ENCODE data around the gene ZNF580.

The ZNF580 gene

GRCh38 chr19:55624109-55625003 is 16.4 kb upstream of the ZNF580 start, which contains the start of gene ZNF784:
Gene ZNF784 (minus strand): TSS chr19:55624566. CDS start chr19:55624561, 5 bp downstream.
- peak; percentile 90 for DNase-seq (ENCODE audit: low read depth)

DNA sequence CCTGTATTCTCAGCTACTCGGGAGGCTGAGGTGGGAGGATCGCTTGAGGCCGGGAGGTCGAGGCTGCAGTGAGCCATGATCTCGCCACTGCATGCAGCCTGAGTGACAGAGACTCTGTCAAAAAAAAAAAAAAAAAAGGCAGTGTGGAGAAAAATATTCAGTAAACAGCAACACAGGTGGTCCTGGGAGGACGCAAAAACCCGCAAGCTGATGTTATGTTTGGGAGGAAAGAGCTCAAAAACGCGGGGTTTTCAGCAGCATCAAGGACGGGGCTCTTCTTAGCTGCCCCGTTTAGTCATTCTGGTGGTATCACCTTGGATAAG is 15.8 kb upstream of the ZNF580 start:
- DNase-seq (ENCODE audit: low read depth), result no peak

DNA sequence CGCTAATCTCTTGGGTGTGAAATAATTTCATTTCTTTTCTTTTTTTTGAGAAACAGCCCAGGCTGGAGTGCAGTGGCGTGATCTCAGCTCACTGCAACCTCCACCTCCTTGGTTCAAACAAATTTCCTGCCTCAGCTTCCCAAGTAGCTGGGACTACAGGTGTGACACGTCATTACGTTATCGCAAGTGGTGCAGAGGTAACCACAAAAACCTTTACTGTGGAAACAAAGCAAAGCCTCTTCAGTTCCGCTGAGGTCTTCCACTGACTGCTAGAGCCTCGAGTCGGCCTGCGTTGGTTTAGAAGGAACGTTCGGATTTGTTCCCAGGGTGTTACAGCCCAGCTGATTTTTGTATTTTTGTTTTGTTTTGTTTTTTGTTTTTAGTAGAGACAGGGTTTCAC is 14.5 kb upstream of the ZNF580 start:
- no peak for DNase-seq (ENCODE audit: low read depth)

GRCh38 chr19:55632463-55632834 is 8.4 kb upstream of the ZNF580 start:
- no peak for DNase-seq (ENCODE audit: low read depth)

- DNase-seq (ENCODE audit: low read depth), result no peak
Measured at GRCh38 chr19:55633861-55634260, 6.9 kb upstream of the ZNF580 start.

DNA sequence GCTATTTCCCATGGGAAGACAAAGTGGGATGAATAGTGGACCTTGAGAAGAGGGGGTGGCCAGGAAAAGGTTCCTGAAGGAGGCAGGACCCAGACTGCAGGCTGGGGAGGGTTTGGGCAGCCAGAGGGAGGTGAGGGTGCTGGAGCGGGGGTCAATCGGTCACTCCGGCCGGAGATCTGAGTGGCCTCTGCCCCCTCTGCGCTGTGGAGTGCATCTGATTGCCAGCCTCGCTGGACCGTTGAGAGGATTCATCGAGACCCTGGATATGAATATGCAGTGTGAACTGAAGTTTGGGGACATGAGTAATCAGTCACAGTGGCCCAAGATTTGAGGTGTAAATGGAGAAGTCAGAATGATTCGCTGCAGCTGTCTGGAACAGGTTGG is 5.5 kb upstream of the ZNF580 start:
- DNase-seq (ENCODE audit: low read depth), result no peak

GRCh38 chr19:55635856-55636440 is 4.9 kb upstream of the ZNF580 start:
- DNase-seq (ENCODE audit: low read depth), result no peak

DNA sequence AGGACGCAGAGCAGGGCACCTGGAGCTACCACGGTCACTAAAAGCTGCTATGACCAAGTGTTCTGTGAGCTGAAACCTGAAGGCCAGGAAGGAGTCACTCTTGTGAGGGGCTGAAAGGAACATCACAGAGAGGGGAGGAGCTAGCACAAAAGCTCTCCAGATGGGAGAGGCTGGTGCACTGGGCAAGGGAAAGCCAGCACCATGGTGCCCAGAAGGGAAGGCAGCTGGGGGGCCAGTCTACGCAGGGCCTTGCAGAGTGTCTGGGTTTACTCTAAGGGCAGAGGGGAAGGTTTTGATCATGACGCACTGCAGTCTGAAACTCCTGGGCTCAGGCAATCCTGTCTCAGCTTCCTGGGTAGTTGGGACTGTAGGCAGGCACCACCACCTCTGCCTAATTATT is 4.1 kb upstream of the ZNF580 start:
- no peak for DNase-seq (ENCODE audit: low read depth)

DNA sequence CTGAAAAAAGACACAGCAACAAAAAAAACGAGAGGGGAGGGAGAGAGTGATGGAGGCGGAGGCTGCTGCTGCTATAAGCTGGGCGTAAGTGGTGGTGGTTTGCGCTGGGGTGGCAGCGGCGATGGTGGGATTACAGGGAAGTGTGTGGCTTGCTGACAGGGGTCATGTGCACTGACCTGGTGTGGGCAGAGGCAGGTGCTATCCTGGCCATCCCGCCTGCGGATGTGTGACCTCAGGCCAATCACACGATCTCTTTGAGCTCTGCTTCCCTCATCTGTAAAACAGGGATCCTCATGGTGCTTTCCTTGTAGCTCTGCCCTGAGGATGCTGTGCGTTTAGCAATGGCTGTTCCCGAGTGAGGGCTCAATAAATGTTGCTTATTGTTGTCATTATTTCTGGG is 3.3 kb upstream of the ZNF580 start:
- DNase-seq (ENCODE audit: low read depth), result no peak

DNA sequence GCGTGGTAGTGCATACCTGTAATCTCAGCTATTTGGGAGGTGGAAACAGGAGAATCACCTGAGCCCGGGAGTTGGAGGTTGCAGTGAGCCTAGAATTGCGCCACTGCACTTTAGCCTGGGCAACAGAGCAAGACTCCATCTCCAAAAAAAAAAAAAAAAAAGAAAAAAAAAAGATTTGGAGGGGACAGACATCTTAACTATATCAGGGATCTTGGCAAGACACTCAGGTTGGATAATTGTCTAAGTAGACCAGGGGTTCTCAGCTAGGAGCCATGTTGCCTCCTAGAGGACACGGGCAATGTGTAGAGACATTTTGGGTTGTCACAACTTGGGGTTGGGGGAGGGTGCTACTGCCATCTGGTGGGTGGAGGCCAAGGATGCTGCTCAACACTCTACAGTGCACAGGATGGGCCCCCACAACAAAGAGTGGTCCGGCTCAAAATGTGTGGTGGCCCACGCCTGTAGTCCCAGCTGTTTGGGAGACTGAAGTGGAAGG is 1.9 kb upstream of the ZNF580 start:
- no peak for DNase-seq (ENCODE audit: low read depth)

- DNase-seq (ENCODE audit: low read depth), result no peak
Measured at GRCh38 chr19:55640043-55640576, 692 bp upstream of the ZNF580 start.

DNA sequence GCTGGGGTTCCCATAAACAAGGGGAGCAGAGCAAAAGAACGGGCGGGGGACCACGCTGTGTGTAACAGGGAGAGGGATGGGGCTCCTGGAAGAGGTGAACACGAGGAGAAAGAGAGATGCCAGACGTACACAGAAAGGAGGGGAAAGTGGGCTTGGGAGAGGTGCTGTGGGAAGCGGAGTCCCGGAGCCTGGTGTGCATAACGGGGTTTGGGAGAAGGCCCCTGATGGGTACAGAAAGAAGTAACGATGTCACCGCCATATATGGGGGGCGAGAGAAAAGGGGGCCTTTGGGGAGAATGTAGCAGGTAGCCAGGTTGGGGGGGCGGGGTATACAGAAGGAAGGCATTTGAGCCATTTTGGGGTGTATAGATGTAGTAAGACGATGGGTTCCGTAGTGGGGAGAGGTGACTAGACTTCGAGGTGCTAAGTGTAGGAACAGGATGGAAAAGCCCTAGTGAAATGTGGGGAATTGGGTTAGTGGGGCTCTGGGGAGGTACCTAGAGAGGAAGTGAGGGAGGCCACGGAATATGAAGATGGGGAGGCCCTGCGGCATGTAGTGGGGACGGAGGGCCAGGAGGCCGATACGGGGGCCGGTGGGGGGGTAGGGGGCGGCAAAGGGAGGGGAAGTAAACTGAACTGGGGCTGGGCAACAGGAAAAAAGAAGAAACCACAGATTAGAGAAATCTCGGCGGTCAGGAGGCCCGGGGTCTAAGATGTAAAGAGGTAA is 787 bp downstream of the ZNF580 start:
- DNase-seq (ENCODE audit: low read depth), result no peak

DNA sequence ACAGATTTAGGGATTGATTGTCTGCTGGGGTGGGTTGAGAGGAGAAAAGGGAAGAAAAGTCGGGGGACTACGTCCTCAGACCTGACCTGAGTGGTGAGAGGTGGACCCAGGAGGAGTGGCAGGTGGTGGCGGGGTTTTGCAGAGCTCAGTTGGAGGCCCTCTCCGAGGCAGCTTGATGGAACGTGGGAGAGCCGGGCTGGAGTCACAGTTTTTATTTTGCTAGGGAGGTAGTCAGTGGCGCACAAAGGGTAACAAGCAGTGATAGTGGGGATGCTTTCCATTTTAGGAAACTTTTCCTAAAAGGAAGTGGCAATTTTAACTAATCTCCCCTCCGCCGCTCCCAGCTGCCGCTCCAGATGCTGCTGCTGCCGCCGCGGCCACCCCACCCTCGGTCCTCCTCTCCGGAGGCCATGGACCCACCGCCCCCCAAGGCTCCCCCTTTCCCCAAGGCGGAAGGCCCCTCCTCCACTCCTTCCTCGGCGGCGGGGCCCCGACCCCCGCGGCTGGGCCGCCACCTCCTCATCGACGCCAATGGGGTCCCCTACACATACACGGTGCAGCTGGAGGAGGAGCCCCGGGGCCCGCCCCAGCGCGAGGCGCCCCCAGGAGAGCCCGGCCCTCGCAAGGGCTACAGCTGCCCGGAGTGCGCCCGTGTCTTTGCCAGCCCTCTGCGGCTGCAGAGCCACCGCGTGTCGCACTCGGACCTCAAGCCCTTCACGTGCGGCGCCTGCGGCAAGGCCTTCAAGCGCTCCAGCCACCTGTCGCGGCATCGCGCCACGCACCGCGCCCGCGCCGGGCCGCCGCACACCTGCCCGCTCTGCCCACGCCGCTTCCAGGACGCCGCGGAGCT is 1.6 kb downstream of the ZNF580 start:
- DNase-seq (ENCODE audit: low read depth), result no peak

- DNase-seq (ENCODE audit: low read depth), result peak; percentile 70
Measured at GRCh38 chr19:55643003-55643886, 2.4 kb downstream of the ZNF580 start, which contains the start of gene ZNF581. Gene ZNF581 (plus strand): TSS chr19:55643649. CDS start chr19:55644572, 923 bp downstream.

DNA sequence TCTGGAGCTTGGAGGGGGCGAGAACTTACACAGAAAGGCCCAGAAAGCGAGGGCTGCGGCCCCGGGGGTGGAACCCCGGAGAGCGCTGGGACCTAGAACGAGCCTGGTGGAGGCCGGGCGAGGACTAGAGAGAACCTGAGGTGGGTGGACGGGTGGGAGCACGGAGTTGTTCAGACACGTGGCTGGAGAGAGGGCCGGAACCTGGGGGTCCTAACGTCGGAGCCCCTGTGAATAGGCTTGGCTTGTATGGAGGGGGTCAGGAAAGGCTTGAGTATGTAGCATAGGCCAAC is 3.0 kb downstream of the ZNF580 start:
- DNase-seq (ENCODE audit: low read depth), result no peak

DNA sequence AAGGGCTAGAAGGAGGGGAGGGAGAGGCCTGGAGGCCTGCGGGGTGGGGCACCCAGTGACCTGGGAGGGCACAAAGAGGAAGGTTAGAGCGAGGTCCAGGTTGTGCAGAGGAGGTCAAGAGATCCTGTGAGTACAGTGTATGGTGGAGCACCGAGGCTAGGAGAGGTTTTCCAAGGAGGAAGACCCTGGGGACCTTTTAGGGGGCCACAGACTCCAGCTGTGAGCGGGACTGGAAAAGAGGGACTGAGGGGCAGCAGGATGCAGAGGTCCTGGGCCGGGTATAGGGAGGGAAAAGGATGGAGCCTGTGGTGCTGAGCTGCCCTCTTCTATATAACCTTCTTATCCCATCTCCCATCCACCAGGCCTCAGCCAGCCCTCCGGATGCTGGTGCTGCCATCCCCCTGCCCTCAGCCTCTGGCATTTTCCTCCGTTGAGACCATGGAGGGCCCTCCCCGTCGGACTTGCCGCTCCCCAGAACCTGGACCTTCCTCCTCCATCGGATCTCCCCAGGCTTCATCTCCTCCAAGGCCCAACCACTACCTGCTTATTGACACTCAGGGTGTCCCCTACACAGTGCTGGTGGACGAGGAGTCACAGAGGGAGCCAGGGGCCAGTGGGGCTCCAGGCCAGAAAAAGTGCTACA is 3.5 kb downstream of the ZNF580 start:
- DNase-seq (ENCODE audit: low read depth), result no peak

DNA sequence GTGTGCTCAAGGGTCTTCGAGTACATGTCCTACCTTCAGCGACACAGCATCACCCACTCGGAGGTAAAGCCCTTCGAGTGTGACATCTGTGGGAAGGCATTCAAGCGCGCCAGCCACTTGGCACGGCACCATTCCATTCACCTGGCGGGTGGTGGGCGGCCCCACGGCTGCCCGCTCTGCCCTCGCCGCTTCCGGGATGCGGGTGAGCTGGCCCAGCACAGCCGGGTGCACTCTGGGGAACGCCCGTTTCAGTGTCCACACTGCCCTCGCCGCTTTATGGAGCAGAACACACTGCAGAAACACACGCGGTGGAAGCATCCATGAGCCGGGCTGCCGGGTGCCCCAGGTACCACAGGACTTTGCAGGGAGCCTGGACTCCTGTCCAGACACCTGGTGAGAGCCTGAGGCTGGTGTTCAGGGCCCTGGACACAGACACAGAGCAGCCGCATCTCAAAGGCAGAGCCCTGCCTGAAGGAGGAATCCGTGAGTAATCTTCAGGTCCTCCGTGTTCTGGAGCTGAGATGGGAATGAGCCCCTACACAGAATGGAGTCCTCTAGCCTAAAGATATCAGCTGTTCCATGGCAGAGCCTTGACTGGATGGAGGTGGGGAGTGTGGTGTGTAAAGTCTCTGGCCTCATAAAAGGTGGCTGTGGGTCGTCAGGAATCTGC is 4.2 kb downstream of the ZNF580 start:
- no peak for DNase-seq (ENCODE audit: low read depth)

- DNase-seq (ENCODE audit: low read depth), result no peak
Measured at GRCh38 chr19:55645512-55645881, 4.7 kb downstream of the ZNF580 start.

DNA sequence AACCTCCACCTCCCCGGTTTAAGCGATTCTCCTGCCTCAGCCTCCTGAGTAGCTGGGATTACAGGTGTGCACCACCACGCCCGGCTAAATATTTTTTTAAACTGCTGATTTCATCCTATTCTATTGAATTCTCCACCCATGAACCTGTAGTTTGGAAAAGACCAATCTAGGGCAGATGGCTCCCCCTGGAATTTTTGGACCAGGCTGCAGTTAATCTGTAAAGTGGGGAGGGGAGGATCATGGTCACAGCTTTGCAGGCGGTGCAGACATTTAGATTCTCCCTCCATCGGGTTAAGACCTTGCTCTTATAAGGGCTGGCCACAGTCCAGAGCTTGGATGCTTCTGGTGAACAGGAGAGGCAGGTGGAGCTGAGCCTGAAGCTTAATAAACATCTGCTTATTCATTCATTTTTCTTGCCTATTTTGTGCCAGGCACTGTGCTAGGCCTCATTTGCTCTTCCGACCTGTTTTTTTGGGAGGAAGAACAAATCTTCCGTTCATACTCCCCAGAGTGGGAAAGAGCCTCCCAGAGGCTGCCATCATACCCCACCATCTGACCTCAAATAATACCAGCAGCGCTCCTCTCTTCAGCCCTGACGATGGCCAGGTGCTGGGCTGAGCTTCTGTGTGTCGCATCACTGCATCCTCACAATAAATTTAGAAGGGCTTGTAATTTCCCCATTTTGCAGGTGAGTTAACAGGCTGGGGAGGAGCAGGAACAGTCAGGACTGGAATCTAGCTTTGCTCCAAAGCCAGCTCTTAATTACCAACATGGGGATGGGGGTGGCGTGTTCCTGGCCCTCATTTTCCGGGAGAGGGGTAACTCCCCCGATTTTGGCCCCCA is 6.3 kb downstream of the ZNF580 start:
- DNase-seq (ENCODE audit: low read depth), result no peak
